HCT116 (cell line): ENCODE results near the gene PCDHA11.

Experiments
- EZH2 ChIP-seq: fragments of 200-600 bp; sonication (generic); IDR thresholded peaks from 2 replicates; pipeline ENCODE4 v1.6.1; 2017; ENCODE audit warnings: antibody characterized with exemption, mixed run types
- EZH2phosphoT487 ChIP-seq: fragments of 200-600 bp; IDR thresholded peaks from 2 replicates; pipeline ENCODE4 v1.6.1; 2018; ENCODE audit warnings: antibody characterized with exemption, borderline replicate concordance
- SIN3A ChIP-seq: IDR thresholded peaks from 2 replicates; pipeline ENCODE4 v1.6.1; 2012; ENCODE audit warnings: low read depth
- SRF ChIP-seq: IDR thresholded peaks from 2 replicates; pipeline ENCODE4 v1.6.1; 2012; ENCODE audit warnings: low read depth
- TF ChIP-seq, protein P1 (sequence below), 3 experiments: fragments of 200-600 bp in 1 of 3; sonication (generic) in 1 of 3; IDR thresholded peaks in 2 of 3; conservative IDR thresholded peaks in 1 of 3; 2 replicates each; pipeline ENCODE4 v1.5.1; 2012 to 2017; ENCODE audit warnings: low read depth in 2 of 3, low read length in 2 of 3, antibody characterized with exemption in 1 of 3, borderline replicate concordance in 1 of 3, control low read depth in 1 of 3, mild to moderate bottlenecking in 1 of 3, mixed read lengths in 1 of 3, mixed run types in 1 of 3, moderate library complexity in 1 of 3; ENCODE audit not compliant: insufficient read depth in 1 of 3

DNA sequence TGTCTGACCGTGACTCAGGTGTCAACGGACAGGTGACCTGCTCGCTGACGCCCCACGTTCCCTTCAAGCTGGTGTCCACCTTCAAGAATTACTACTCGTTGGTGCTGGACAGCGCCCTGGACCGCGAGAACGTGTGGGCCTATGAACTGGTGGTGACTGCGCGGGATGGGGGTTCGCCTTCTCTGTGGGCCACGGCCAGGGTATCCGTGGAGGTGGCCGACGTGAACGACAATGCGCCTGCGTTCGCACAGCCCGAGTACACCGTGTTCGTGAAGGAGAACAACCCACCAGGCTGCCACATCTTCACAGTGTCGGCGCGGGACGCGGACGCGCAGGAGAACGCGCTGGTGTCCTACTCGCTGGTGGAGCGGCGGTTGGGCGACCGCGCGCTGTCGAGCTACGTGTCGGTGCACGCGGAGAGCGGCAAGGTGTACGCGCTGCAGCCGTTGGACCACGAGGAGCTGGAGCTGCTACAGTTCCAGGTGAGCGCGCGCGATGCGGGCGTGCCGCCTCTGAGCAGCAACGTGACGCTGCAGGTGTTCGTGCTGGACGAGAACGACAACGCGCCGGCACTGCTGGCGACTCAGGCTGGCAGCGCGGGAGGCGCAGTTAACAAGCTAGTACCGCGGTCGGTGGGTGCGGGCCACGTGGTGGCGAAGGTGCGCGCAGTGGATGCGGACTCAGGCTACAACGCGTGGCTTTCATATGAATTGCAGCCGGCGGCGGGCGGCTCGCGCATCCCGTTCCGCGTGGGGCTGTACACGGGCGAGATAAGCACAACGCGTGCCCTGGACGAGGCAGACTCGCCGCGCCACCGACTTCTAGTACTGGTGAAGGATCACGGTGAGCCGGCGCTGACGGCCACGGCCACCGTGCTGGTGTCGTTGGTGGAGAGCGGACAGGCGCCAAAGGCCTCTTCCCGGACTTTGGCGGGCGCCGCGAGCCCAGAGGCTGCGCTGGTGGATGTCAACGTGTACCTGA lies 1.8 kb downstream of the PCDHA11 start:
- TF ChIP-seq, protein P1, sequence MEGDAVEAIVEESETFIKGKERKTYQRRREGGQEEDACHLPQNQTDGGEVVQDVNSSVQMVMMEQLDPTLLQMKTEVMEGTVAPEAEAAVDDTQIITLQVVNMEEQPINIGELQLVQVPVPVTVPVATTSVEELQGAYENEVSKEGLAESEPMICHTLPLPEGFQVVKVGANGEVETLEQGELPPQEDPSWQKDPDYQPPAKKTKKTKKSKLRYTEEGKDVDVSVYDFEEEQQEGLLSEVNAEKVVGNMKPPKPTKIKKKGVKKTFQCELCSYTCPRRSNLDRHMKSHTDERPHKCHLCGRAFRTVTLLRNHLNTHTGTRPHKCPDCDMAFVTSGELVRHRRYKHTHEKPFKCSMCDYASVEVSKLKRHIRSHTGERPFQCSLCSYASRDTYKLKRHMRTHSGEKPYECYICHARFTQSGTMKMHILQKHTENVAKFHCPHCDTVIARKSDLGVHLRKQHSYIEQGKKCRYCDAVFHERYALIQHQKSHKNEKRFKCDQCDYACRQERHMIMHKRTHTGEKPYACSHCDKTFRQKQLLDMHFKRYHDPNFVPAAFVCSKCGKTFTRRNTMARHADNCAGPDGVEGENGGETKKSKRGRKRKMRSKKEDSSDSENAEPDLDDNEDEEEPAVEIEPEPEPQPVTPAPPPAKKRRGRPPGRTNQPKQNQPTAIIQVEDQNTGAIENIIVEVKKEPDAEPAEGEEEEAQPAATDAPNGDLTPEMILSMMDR (IDR thresholded peaks at IDR 0.05 in 2 of 3, conservative IDR thresholded peaks at IDR 0.05 in 1 of 3; ENCODE audit: borderline replicate concordance in 1 of 3, insufficient read depth in 1 of 3, low read depth in 2 of 3, low read length in 2 of 3), result no peak
- no peak for TF ChIP-seq SRF
- TF ChIP-seq EZH2, result no peak
- no peak for TF ChIP-seq SIN3A
- no peak for TF ChIP-seq EZH2phosphoT487
